Activated naive CD4-positive, alpha-beta T cell treated with anti-CD3 and anti-CD28 coated beads for 36 hours (primary cell): ENCODE measurements around the gene IL1RL2. TPM values are rescaled to one million over a fixed set of nuclear protein-coding genes. Genes with fewer than 3 reads are reported as not detected.
A peak's percentile ranks its signal among the peaks of the same experiment; 100 is the strongest.

Experiments used
- CTCF ChIA-PET: fragments of 350-600 bp; sonication (Branson Sonifier 250); formaldehyde crosslinking; loops from one replicate; lab custom pipeline; 2021; ENCODE audit warnings: antibody characterized with exemption; lab: Charles Lee
- DNase-seq: peaks from one replicate; pipeline ENCODE4 v3.0.0-alpha.2; 2020
- H3K27ac Mint-ChIP-seq: one replicate; pipeline ENCODE4 v1.8.0; 2021; ENCODE audit warnings: mild to moderate bottlenecking, mixed read lengths
- H3K27me3 Mint-ChIP-seq: one replicate; pipeline ENCODE4 v1.8.0; 2021; ENCODE audit warnings: low read depth, mixed read lengths
- H3K36me3 Mint-ChIP-seq: one replicate; pipeline ENCODE4 v1.8.0; 2021; ENCODE audit warnings: low read depth, mixed read lengths
- H3K4me1 Mint-ChIP-seq: one replicate; pipeline ENCODE4 v1.8.0; 2021; ENCODE audit warnings: low read depth, mixed read lengths
- H3K4me3 Mint-ChIP-seq: one replicate; pipeline ENCODE4 v1.8.0; 2021; ENCODE audit warnings: mild to moderate bottlenecking, moderate library complexity, mixed read lengths
- H3K9me3 Mint-ChIP-seq: one replicate; pipeline ENCODE4 v1.8.0; 2021; ENCODE audit warnings: mixed read lengths
- intact Hi-C: fragments of 100-400 bp; cut with micrococcal nuclease; formaldehyde crosslinking; loops from one replicate; pipeline ENCODE4 v1.15.1; 2023
- total RNA-seq, 2 experiments: library from RNA; stranded (reverse); gene quantifications; one replicate each; pipeline ENCODE4 v1.2.3, GENCODE V29; 2021

IL1RL2 gene
- total RNA-seq, 2 experiments from 2014 or later = 0.30 to 0.91 TPM

GRCh38 chr2:102166189-102166845 lies 20.5 kb upstream of the IL1RL2 start:
- Mint-ChIP-seq H3K9me3 (no peaks in the 10 kb centered on the region), H3K27ac (no peak overlapping the region), H3K4me3 (no peak overlapping the region), H3K36me3 (peaks cover 3% of the 10 kb centered on the region), H3K4me1 (peaks cover 9% of the 10 kb centered on the region), H3K27me3 (no peaks in the 10 kb centered on the region)
- intact Hi-C loops = loop anchor here (1.0 to 5.0 kb wide), 4 partner anchors 74 to 282 kb away; no protein-coding TSS in a partner anchor
- CTCF ChIA-PET = interaction anchor here (0.6 to 2.9 kb wide), 27 partner anchors 9 to 656 kb away, joined by 3 to 25 read pairs (median 4); no protein-coding TSS in a partner anchor
- peak; percentile 57 for DNase-seq

DNA sequence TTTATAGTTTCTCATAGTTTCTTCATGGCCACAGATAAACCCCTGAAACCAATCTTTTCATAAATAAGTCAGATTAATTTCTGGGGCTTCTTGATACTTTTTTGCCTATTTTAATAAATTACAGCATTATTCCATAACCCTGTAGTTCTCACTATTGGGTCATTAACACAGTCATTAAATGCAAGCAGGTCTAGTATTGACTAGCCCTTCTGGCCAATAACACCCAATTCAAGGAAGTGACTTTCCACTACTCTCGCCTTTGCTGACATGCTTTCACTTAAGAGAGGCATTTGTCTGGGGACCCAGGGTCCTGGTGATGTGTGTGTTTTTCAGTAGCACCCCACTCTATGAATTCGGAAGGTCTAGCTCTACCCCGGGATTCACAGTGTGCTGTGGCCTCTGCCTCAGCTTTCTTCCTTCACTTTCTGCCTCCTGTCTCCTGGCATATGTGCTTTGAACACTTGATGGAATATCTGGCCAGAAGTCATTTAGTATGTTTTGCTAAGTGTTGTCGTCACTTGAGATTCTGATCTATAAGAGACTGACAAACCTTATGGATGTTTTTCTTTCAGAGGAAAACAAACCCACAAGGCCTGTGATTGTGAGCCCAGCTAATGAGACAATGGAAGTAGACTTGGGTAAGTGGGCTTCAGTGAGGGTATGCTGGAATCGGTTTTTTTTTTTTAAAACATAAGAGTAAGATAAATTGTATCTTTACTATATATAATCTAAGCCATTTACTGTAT lies 18.6 kb upstream of the IL1RL2 start:
- peaks cover 15% of the 10 kb centered on the region for H3K4me1 Mint-ChIP-seq
- intact Hi-C loops = loop anchor here (5.0 kb wide), 1 partner anchor 161 kb away; no protein-coding TSS in a partner anchor
- no peak overlapping the region for H3K27ac Mint-ChIP-seq
- no peaks in the 10 kb centered on the region for H3K27me3 Mint-ChIP-seq
- H3K4me3 Mint-ChIP-seq = no peak overlapping the region
- DNase-seq = no peak
- H3K36me3 Mint-ChIP-seq = peaks cover 3% of the 10 kb centered on the region
- H3K9me3 Mint-ChIP-seq = no peaks in the 10 kb centered on the region
- CTCF ChIA-PET = interaction anchor here (1.1 kb wide), 1 partner anchor 72 kb away, joined by 3 read pairs; no protein-coding TSS in a partner anchor

DNA sequence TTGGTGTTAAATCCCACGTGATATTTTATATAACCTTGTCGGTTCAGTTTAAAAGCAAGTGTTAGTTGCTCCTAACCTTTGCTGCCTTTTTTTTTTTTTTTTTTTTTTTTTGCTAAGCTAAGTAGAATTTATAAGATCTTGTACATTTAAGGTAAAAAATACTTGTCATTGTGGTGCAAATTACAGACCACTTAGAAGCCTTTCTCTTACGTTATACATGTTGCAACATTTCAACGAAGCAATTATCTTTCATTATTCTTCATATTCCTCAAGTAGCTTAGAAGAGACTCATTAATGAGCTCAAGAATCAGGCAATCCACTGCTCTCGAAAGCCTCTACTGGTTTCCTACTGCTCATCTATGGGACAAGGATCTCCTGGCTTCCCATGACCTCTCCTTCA lies 14.9 kb upstream of the IL1RL2 start:
- intact Hi-C loops = no loop called here
- no peak overlapping the region for H3K27ac Mint-ChIP-seq
- H3K4me3 Mint-ChIP-seq = no peak overlapping the region
- peaks cover 2% of the 10 kb centered on the region for H3K36me3 Mint-ChIP-seq
- DNase-seq = no peak
- no peaks in the 10 kb centered on the region for H3K27me3 Mint-ChIP-seq
- H3K4me1 Mint-ChIP-seq = peaks cover 7% of the 10 kb centered on the region
- CTCF ChIA-PET = interaction anchor here (1.0 kb wide), 1 partner anchor 14 kb away, joined by 3 read pairs; no protein-coding TSS in a partner anchor
- H3K9me3 Mint-ChIP-seq = no peaks in the 10 kb centered on the region

DNA sequence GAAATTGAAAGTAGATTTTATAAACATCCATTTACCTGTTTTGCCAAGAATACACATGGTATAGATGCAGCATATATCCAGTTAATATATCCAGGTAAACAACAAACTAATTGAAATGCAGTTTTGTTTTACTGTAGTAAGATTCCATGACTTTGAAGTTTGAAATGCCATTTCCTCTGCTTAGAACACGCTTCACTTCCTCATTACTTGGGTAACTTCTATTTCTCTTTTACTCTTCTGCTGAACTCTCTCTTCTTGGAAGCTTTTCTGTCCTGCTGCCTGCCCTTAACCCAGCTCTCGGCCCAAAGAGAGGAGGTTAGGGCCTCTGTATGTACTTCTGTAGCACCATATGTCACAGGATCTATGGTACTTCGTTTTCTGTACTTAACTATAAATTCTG lies 14.1 kb upstream of the IL1RL2 start:
- CTCF ChIA-PET = interaction anchor here (0.8 to 1.7 kb wide), 3 partner anchors 68 to 167 kb away, joined by 3 to 9 read pairs (median 5); no protein-coding TSS in a partner anchor
- Mint-ChIP-seq H3K4me1 (peaks cover 7% of the 10 kb centered on the region), H3K36me3 (peaks cover 2% of the 10 kb centered on the region), H3K27ac (no peak overlapping the region), H3K27me3 (peaks cover under 1% of the 10 kb centered on the region), H3K9me3 (no peaks in the 10 kb centered on the region), H3K4me3 (no peak overlapping the region)
- intact Hi-C loops = no loop called here
- DNase-seq = no peak

DNA sequence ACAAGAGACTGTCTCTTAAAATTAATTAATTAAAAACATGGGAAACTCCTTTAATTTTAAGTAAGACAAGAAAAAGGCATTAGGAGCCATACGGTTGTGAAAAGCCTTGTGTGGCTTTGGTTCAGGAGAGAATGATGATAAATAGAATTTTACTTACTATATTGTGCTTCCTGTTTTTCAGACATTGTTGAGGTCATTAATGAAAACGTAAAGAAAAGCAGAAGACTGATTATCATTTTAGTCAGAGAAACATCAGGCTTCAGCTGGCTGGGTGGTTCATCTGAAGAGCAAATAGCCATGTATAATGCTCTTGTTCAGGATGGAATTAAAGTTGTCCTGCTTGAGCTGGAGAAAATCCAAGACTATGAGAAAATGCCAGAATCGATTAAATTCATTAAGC lies 10.7 kb upstream of the IL1RL2 start:
- no peak overlapping the region for H3K4me3 Mint-ChIP-seq
- intact Hi-C loops = no loop called here
- H3K4me1 Mint-ChIP-seq = peaks cover 7% of the 10 kb centered on the region
- H3K27ac Mint-ChIP-seq = no peak overlapping the region
- peaks cover 5% of the 10 kb centered on the region for H3K27me3 Mint-ChIP-seq
- no peaks in the 10 kb centered on the region for H3K36me3 Mint-ChIP-seq
- DNase-seq = no peak
- no peaks in the 10 kb centered on the region for H3K9me3 Mint-ChIP-seq
- CTCF ChIA-PET = no interaction called here

GRCh38 chr2:102177814-102178478 lies 8.9 kb upstream of the IL1RL2 start:
- DNase-seq = no peak
- intact Hi-C loops = no loop called here
- no peak overlapping the region for H3K27ac Mint-ChIP-seq
- no peaks in the 10 kb centered on the region for H3K9me3 Mint-ChIP-seq
- peaks cover 3% of the 10 kb centered on the region for H3K4me1 Mint-ChIP-seq
- peaks cover 5% of the 10 kb centered on the region for H3K27me3 Mint-ChIP-seq
- H3K36me3 Mint-ChIP-seq = no peaks in the 10 kb centered on the region
- CTCF ChIA-PET = interaction anchor here (1.1 to 1.2 kb wide), 2 partner anchors 62 to 158 kb away, joined by 3 to 4 read pairs; no protein-coding TSS in a partner anchor
- H3K4me3 Mint-ChIP-seq = no peak overlapping the region

GRCh38 chr2:102179061-102179460 lies 7.8 kb upstream of the IL1RL2 start:
- intact Hi-C loops = no loop called here

DNA sequence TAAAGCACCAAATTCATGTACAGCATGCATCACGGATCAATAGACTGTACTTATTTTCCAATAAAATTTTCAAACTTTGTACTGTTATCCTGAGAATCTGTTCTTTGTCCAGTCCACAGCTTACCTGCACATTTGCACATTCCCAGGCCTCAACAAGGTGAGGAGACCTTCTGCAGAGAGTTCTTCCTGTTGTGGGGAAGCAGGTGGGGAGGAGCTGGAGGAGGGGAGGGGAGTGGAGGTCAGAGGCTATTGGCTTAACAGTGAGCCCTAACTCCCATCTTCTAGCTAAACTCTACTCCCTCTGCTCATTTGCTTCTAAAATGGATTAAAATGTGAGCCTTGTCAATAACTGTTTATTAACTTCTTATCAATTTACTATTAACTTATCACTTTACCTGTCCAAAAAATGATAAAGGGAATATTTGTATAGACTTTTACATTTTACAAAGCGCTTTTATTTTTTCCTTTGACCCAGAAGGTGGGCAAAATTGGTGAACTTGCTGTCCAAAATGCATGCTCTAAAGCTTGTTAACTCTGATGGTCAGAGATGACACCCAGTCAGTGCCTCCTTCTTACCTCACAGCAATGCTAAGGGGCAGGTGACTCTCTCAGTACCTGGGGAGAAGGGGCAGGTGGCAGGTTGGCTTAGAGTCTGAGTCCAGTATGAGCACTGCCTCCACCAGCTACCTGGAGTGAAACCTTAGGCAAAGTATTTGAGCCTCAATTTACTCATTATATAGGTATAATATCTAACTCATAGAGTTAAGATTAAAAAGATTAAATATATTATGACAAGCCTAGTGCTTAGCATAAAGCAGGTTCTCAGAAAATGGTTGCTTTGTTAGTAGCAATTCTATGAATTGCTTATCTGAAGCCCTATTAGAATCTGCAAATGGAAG lies 6.8 kb upstream of the IL1RL2 start:
- intact Hi-C loops = no loop called here

More at GRCh38 chr2:102179061-102179460, 7.8 kb upstream of the IL1RL2 start:
- Mint-ChIP-seq H3K27me3 (peaks cover 5% of the 10 kb centered on the region), H3K9me3 (no peaks in the 10 kb centered on the region), H3K27ac (no peak overlapping the region), H3K36me3 (no peaks in the 10 kb centered on the region), H3K4me3 (no peak overlapping the region), H3K4me1 (peaks cover 2% of the 10 kb centered on the region)
- no peak for DNase-seq
- CTCF ChIA-PET = interaction anchor here (0.5 to 1.1 kb wide), 2 partner anchors 42 to 159 kb away, joined by 3 read pairs; no protein-coding TSS in a partner anchor

DNA sequence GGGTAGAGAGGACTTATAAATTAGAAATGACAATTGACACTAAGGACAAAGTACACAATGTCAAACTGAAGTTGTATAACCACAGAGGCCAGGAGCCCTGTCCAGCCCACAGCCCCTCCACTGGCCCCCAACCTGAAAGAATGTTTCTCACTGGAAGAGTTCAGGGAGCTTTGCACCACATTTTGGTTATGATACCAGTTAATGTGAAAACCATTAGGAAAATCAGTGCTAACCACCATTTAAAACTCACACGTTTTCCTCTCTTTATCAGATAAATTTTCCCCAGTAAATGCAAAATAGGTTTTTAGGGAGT lies 6.2 kb upstream of the IL1RL2 start:
- H3K4me3 Mint-ChIP-seq = no peak overlapping the region
- no peak for DNase-seq
- H3K36me3 Mint-ChIP-seq = no peaks in the 10 kb centered on the region
- H3K9me3 Mint-ChIP-seq = no peaks in the 10 kb centered on the region
- peaks cover 3% of the 10 kb centered on the region for H3K4me1 Mint-ChIP-seq
- intact Hi-C loops = no loop called here
- peaks cover 8% of the 10 kb centered on the region for H3K27me3 Mint-ChIP-seq
- CTCF ChIA-PET = interaction anchor here (1.2 kb wide), 1 partner anchor 60 kb away, joined by 4 read pairs; no protein-coding TSS in a partner anchor
- H3K27ac Mint-ChIP-seq = no peak overlapping the region

More for the DNA sequence above, 6.8 kb upstream of the IL1RL2 start:
- peaks cover 5% of the 10 kb centered on the region for H3K27me3 Mint-ChIP-seq
- no peak overlapping the region for H3K4me3 Mint-ChIP-seq
- DNase-seq = no peak
- peaks cover 2% of the 10 kb centered on the region for H3K4me1 Mint-ChIP-seq
- CTCF ChIA-PET = interaction anchor here (1.2 kb wide), 1 partner anchor 61 kb away, joined by 4 read pairs; no protein-coding TSS in a partner anchor
- H3K9me3 Mint-ChIP-seq = no peaks in the 10 kb centered on the region
- H3K27ac Mint-ChIP-seq = no peak overlapping the region
- no peaks in the 10 kb centered on the region for H3K36me3 Mint-ChIP-seq

- intact Hi-C loops = no loop called here
- no peaks in the 10 kb centered on the region for H3K9me3 Mint-ChIP-seq
- peaks cover 5% of the 10 kb centered on the region for H3K4me1 Mint-ChIP-seq
- DNase-seq = no peak
- H3K4me3 Mint-ChIP-seq = no peak overlapping the region
- CTCF ChIA-PET = no interaction called here
- H3K36me3 Mint-ChIP-seq = no peaks in the 10 kb centered on the region
- H3K27me3 Mint-ChIP-seq = peaks cover 10% of the 10 kb centered on the region
- no peak overlapping the region for H3K27ac Mint-ChIP-seq
Measured at GRCh38 chr2:102181376-102181775, 5.4 kb upstream of the IL1RL2 start.

DNA sequence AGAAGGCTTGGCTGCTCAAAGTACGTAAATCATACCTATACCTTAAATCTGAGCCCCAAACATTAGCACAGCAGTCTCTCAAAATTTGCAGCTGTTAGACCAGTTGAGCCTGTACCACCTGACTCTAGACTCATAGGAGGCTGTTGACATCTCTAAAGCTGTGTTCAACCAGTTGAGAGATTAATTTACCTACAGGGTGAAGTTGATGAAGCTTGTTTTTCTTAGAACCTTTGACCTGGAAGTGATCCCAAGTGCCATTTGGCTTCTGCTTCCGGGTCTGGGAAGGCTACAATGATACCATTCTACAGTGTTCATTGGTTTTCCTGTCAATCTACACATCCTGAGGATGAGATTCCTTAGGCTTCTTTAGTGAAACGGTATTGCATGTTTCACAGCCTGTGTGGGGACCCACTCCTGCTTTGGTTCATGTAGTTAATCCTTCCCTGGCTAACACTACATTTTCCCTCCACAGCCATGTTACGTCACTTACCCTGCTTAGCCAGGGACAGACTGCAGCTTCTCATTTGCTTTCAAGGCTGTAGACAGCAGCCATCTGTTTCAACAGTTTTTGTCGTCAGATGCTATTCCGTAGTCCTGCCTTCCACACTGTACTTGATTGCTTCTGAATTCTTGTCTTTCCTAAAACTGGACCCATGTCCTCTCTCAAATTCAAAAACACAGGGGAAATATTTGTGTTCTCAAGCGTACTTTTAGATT lies 4.7 kb upstream of the IL1RL2 start:
- CTCF ChIA-PET = no interaction called here
- intact Hi-C loops = no loop called here
- H3K36me3 Mint-ChIP-seq = no peaks in the 10 kb centered on the region
- H3K4me3 Mint-ChIP-seq = no peak overlapping the region
- DNase-seq = no peak
- no peak overlapping the region for H3K27ac Mint-ChIP-seq
- H3K4me1 Mint-ChIP-seq = peaks cover 11% of the 10 kb centered on the region
- no peaks in the 10 kb centered on the region for H3K9me3 Mint-ChIP-seq
- peaks cover 15% of the 10 kb centered on the region for H3K27me3 Mint-ChIP-seq
